DOHH2 (cell line): Measurements from ENCODE around the gene F2RL3.

Experiments used
- H3F3A ChIP-seq: fragments of 200-600 bp; sonication (generic), shearing (Covaris generic); 2 replicates; pipeline ENCODE4 v1.6.0; 2016; ENCODE audit warnings: antibody characterized with exemption, mild to moderate bottlenecking; ENCODE audit not compliant: control insufficient read depth, insufficient read depth
- H3K27ac ChIP-seq: fragments of 200-600 bp; sonication (generic); 2 replicates; pipeline ENCODE4 v1.5.1; 2014; ENCODE audit warnings: low read depth, mild to moderate bottlenecking, low read length, moderate library complexity
- H3K27me3 ChIP-seq: fragments of 200-600 bp; sonication (generic); 2 replicates; pipeline ENCODE4 v1.6.1; 2014; ENCODE audit warnings: mild to moderate bottlenecking, low read length, mixed read lengths; ENCODE audit not compliant: control insufficient read depth
- H3K36me3 ChIP-seq: fragments of 200-600 bp; sonication (generic); 2 replicates; pipeline ENCODE4 v1.6.1; 2014; ENCODE audit warnings: mild to moderate bottlenecking, low read length, moderate library complexity, mixed read lengths; ENCODE audit not compliant: control insufficient read depth
- H3K4me1 ChIP-seq: fragments of 200-600 bp; sonication (generic); 2 replicates; pipeline ENCODE4 v1.6.1; 2014; ENCODE audit warnings: mild to moderate bottlenecking, low read length, mixed read lengths; ENCODE audit not compliant: control insufficient read depth
- H3K4me2 ChIP-seq: fragments of 200-600 bp; sonication (generic); 2 replicates; pipeline ENCODE4 v1.6.0; 2014; ENCODE audit warnings: mild to moderate bottlenecking, low read length, moderate library complexity
- H3K4me3 ChIP-seq: fragments of 200-600 bp; sonication (generic); 2 replicates; pipeline ENCODE4 v1.5.1; 2014; ENCODE audit warnings: mild to moderate bottlenecking, low read length, mixed read lengths
- H3K79me2 ChIP-seq: fragments of 200-600 bp; sonication (generic); 2 replicates; pipeline ENCODE4 v1.6.1; 2014; ENCODE audit warnings: mild to moderate bottlenecking, low read length, mixed read lengths; ENCODE audit not compliant: control insufficient read depth
- H3K9me2 ChIP-seq: fragments of 200-600 bp; sonication (generic); replicated peaks from 2 replicates; pipeline ENCODE4 v1.6.1; 2014; ENCODE audit warnings: mild to moderate bottlenecking, low read length, mixed read lengths; ENCODE audit not compliant: control insufficient read depth
- H3K9me3 ChIP-seq: fragments of 200-600 bp; sonication (generic); 2 replicates; pipeline ENCODE4 v1.6.1; 2014; ENCODE audit warnings: antibody characterized with exemption, low read length, mixed read lengths; ENCODE audit not compliant: control insufficient read depth, insufficient read depth
- H4K20me1 ChIP-seq: fragments of 200-600 bp; sonication (generic); 2 replicates; pipeline ENCODE4 v1.6.0; 2014; ENCODE audit warnings: low read depth, mild to moderate bottlenecking, antibody characterized with exemption, low read length, moderate library complexity; ENCODE audit not compliant: control insufficient read depth, insufficient read depth
- EZH2phosphoT487 ChIP-seq: fragments of 200-600 bp; sonication (generic); IDR thresholded peaks from 2 replicates; pipeline ENCODE4 v1.6.1; 2017; ENCODE audit warnings: borderline replicate concordance, mild to moderate bottlenecking, antibody characterized with exemption, low read length, moderate library complexity, mixed read lengths
- TF ChIP-seq, protein P1 (sequence below): fragments of 200-600 bp; sonication (generic); IDR thresholded peaks from one replicate; pipeline ENCODE4 v1.5.1; 2014; ENCODE audit warnings: antibody characterized with exemption, mild to moderate bottlenecking, low read depth, low read length; ENCODE audit not compliant: poor library complexity, severe bottlenecking

F2RL3 gene

DNA sequence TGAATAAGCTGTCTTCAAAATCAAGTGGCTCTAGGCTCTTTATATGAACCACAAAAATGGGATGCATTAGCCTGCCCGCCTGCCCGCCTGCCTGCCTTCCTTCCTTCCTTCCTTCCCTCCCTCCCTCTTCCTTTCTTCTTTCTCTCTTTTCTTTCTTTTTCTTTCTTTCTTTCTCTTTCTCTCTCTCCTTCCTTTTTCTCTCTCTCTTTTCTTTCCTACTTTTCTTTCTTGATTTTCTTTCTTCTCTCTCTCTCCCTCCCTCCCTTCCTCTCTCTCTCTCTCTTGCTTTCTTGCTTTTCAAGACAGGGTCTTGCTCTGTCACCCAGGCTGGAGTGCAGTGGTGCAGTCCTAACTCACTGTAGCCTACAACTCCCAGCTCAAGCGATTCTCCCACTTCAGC is 26.9 kb downstream of the F2RL3 start:
- H3K4me1 ChIP-seq, result no peaks in the 10 kb centered on the region
- H3K27ac ChIP-seq, result no peak overlapping the region
- H3K4me3 ChIP-seq, result no peak overlapping the region
- no peaks in the 10 kb centered on the region for H3K79me2 ChIP-seq
- no peaks in the 10 kb centered on the region for H3K36me3 ChIP-seq
- H3K4me2 ChIP-seq, result no peak overlapping the region
- TF ChIP-seq, protein P1, sequence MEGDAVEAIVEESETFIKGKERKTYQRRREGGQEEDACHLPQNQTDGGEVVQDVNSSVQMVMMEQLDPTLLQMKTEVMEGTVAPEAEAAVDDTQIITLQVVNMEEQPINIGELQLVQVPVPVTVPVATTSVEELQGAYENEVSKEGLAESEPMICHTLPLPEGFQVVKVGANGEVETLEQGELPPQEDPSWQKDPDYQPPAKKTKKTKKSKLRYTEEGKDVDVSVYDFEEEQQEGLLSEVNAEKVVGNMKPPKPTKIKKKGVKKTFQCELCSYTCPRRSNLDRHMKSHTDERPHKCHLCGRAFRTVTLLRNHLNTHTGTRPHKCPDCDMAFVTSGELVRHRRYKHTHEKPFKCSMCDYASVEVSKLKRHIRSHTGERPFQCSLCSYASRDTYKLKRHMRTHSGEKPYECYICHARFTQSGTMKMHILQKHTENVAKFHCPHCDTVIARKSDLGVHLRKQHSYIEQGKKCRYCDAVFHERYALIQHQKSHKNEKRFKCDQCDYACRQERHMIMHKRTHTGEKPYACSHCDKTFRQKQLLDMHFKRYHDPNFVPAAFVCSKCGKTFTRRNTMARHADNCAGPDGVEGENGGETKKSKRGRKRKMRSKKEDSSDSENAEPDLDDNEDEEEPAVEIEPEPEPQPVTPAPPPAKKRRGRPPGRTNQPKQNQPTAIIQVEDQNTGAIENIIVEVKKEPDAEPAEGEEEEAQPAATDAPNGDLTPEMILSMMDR, result no peak
- TF ChIP-seq EZH2phosphoT487, result no peak
- peaks cover 11% of the 10 kb centered on the region for H3K27me3 ChIP-seq
- H3K9me3 ChIP-seq, result peaks cover 21% of the 10 kb centered on the region
- H4K20me1 ChIP-seq, result no peaks in the 10 kb centered on the region
- no peaks in the 10 kb centered on the region for H3F3A ChIP-seq
- no peaks in the 10 kb centered on the region for H3K9me2 ChIP-seq

DNA sequence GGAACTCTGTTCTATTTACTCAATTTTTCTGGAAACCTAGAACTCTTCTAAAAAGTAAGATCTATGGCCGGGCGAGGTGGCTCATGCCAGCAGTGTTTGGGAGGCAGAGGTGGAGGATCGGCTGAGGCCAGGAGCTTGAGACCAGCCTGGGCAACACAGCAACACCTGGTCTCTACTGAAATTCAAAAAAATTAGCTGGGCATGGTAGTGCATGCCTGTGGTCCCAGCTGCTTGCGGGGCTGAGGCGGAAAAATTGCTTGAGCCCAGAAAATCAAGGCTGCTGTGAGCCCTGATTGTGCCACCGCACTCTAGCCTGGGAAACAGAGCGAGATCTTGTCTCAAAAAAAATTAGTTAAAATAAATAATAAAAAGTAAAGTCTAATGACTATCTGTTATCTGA is 28.6 kb downstream of the F2RL3 start:
- peaks cover 3% of the 10 kb centered on the region; the same call in 1 of the 2 replicates for H3K4me1 ChIP-seq
- H4K20me1 ChIP-seq, result no peaks in the 10 kb centered on the region
- peaks cover 11% of the 10 kb centered on the region for H3K27me3 ChIP-seq
- no peak overlapping the region for H3K27ac ChIP-seq
- TF ChIP-seq, protein P1, result no peak
- no peak for TF ChIP-seq EZH2phosphoT487
- H3K79me2 ChIP-seq, result no peaks in the 10 kb centered on the region
- H3F3A ChIP-seq, result no peaks in the 10 kb centered on the region
- H3K4me3 ChIP-seq, result no peak overlapping the region
- H3K9me3 ChIP-seq, result peaks cover 21% of the 10 kb centered on the region
- no peak overlapping the region for H3K4me2 ChIP-seq
- H3K36me3 ChIP-seq, result no peaks in the 10 kb centered on the region
- no peaks in the 10 kb centered on the region for H3K9me2 ChIP-seq

DNA sequence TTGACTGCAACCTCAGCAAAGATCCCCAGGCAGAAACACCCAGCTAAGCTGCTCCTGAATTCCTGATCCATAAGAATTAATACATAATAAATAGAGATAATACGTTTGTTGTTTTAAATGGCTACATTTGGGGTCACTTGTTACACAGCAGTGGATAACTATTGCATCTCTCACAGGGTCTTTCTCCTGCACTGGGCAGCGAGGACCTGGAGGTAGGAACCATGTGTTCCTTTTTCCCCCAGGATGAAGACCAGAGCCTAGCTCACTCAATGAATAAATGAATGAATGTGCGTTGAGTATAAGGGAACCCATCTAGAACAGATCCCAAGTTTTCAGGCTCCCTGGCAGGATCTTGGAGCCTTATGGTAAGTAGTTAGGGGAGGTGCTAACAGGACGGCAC is 30.7 kb downstream of the F2RL3 start:
- Histone ChIP-seq H3K36me3 (no peaks in the 10 kb centered on the region), H4K20me1 (no peaks in the 10 kb centered on the region), H3K9me2 (no peaks in the 10 kb centered on the region), H3K79me2 (no peaks in the 10 kb centered on the region), H3K27ac (no peak overlapping the region), H3F3A (no peaks in the 10 kb centered on the region), H3K4me2 (no peak overlapping the region), H3K4me3 (no peak overlapping the region), H3K9me3 (peaks cover 5% of the 10 kb centered on the region; the same call in 1 of the 2 replicates), H3K4me1 (peaks cover 6% of the 10 kb centered on the region; the same call in 1 of the 2 replicates), H3K27me3 (peaks cover 8% of the 10 kb centered on the region)
- TF ChIP-seq, protein P1, result no peak
